ENCODE data around the gene SHFL. TPM values are rescaled to one million over a fixed set of nuclear protein-coding genes. Genes with fewer than 3 reads are reported as not detected.
A peak's percentile ranks its signal among the peaks of the same experiment; 100 is the strongest.

The SHFL gene
- total RNA-seq, 1 experiment from 2014 or later = 21.1 TPM

DNA sequence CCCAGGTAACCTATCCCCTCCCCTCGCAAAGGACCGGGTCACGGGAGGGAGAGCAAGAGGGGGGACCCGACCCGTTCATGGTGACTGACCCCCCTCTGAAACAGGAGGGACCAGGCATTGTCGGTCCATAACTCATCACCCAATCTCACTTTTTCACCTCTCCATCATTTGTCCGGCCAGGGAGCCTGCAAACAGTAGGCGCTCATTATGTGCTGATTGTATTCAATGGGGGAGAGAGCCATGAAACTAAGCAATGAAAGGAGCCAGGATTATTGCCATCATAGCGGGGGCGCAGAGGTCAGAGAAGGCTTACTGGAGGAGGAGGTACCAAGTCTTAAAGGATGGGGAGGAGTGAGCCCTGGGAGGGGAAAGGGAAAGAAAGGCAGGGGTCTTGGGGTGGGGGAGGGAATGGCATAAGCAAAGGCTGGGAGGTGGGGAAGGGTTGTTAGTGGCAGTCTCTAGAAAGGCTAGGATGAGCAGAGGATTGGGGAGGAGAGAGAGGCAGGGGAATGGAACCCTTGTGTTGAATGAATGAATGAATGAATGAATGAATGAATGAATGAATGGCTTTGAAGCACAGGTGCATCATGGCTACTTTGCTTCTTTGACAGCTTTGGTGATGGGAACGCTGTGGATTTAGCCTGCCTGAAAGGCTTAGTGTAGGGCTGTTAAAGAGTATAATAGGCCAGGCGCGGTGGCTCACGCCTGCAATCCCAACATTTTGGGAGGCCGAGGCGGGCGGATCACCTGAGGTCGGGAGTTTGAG, 1.4 kb downstream of the SHFL start:
- peak overlapping the region; percentile 77 for H3K4me2 ChIP-seq (ENCODE audit: insufficient read depth, insufficient read length, low read length)
- TF ChIP-seq, protein P1, sequence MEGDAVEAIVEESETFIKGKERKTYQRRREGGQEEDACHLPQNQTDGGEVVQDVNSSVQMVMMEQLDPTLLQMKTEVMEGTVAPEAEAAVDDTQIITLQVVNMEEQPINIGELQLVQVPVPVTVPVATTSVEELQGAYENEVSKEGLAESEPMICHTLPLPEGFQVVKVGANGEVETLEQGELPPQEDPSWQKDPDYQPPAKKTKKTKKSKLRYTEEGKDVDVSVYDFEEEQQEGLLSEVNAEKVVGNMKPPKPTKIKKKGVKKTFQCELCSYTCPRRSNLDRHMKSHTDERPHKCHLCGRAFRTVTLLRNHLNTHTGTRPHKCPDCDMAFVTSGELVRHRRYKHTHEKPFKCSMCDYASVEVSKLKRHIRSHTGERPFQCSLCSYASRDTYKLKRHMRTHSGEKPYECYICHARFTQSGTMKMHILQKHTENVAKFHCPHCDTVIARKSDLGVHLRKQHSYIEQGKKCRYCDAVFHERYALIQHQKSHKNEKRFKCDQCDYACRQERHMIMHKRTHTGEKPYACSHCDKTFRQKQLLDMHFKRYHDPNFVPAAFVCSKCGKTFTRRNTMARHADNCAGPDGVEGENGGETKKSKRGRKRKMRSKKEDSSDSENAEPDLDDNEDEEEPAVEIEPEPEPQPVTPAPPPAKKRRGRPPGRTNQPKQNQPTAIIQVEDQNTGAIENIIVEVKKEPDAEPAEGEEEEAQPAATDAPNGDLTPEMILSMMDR (conservative IDR thresholded peaks at IDR 0.05) = no peak
- H3K4me3 Mint-ChIP-seq = peak overlapping the region; percentile 75 to 90
- H3K18ac ChIP-seq (ENCODE audit: insufficient read length, low read depth, low read length) = no peak overlapping the region
- H3K27me3 Mint-ChIP-seq (ENCODE audit: low read depth) = peaks cover 12% of the 10 kb centered on the region
- H3K9ac ChIP-seq (ENCODE audit: extremely low read depth, insufficient read length, low read length) = no peak overlapping the region
- peaks cover 4 to 16% (median 11%) of the 10 kb centered on the region in 3 experiments; a peak in 6 of 7 replicates for H3K36me3 Mint-ChIP-seq (ENCODE audit: insufficient read depth in 1 of 3, low read depth in 3 of 3)
- peaks cover 7 to 9% of the 10 kb centered on the region in 2 experiments; a peak in 2 of 4 replicates for H3K4me1 Mint-ChIP-seq
- H2AK5ac ChIP-seq (ENCODE audit: insufficient read length, low read length) = no peak overlapping the region
- H3K27ac Mint-ChIP-seq = no peak overlapping the region
- H4K20me1 ChIP-seq (ENCODE audit: control insufficient read depth, insufficient read depth, insufficient read length) = no peaks in the 10 kb centered on the region
- H3K23ac ChIP-seq (ENCODE audit: insufficient read length, low read depth, low read length) = no peak overlapping the region
- no peaks in the 10 kb centered on the region for H3K9me3 ChIP-seq (ENCODE audit: control insufficient read depth, low read depth, low read length)
- no peaks in the 10 kb centered on the region for H3K79me2 ChIP-seq (ENCODE audit: insufficient read depth, low read length)
- no peak overlapping the region for H3K14ac ChIP-seq (ENCODE audit: insufficient read depth, low read length)
- H2BK120ac ChIP-seq (ENCODE audit: low read depth, low read length, poor library complexity, severe bottlenecking) = no peak overlapping the region
- H4K91ac ChIP-seq (ENCODE audit: insufficient read length, low read depth, low read length) = no peak overlapping the region
- peaks cover 0 to 2% of the 10 kb centered on the region in 2 experiments; a peak in 1 of 5 replicates for H3K9me3 Mint-ChIP-seq
- H4K8ac ChIP-seq (replicated peaks; ENCODE audit: insufficient read length, low read depth, low read length) = no peak overlapping the region
- H2BK15ac ChIP-seq (ENCODE audit: low read depth, low read length) = no peak overlapping the region
- H2BK12ac ChIP-seq (ENCODE audit: insufficient read length, low read depth, low read length) = no peak overlapping the region
- no peak overlapping the region for H2AFZ ChIP-seq (ENCODE audit: low read length)
- no peak overlapping the region for H3T11ph ChIP-seq (ENCODE audit: low read length)
- WGBS (ENCODE audit: extremely low coverage, insufficient read length, low lambda C conversion rate) = no CpG with 5 or more reads among the region's 18 CpGs
- H3K56ac ChIP-seq (ENCODE audit: insufficient read length, low read depth, low read length) = no peak overlapping the region
- H4K5ac ChIP-seq (ENCODE audit: insufficient read length, low read depth, low read length) = no peak overlapping the region
- H2BK20ac ChIP-seq (ENCODE audit: low read depth, low read length, poor library complexity, severe bottlenecking) = no peak overlapping the region
- H3K27ac ChIP-seq (ENCODE audit: insufficient read length, low read depth, low read length) = no peak overlapping the region
- no peak overlapping the region for H3K4ac ChIP-seq (ENCODE audit: low read depth, low read length)
- H2BK5ac ChIP-seq (ENCODE audit: insufficient read length, low read length) = no peak overlapping the region
- no peaks in the 10 kb centered on the region for H3K79me1 ChIP-seq (ENCODE audit: insufficient read depth, low read depth, low read length, poor library complexity, severe bottlenecking)
- H3K27me3 ChIP-seq (ENCODE audit: insufficient read depth, low read length) = no peaks in the 10 kb centered on the region
- H3K23me2 ChIP-seq (ENCODE audit: insufficient read length, low read depth, low read length, poor library complexity, severe bottlenecking) = peaks cover 10% of the 10 kb centered on the region
- H3K4me1 ChIP-seq (ENCODE audit: insufficient read depth, low read length) = no peaks in the 10 kb centered on the region
- DNase-seq = no peak

All from H9 (cell line).